Forelimb muscle (tissue), 1 donor: Measurements from ENCODE around the gene GRHL1. TPM values are rescaled to one million over a fixed set of nuclear protein-coding genes. Genes with fewer than 3 reads are reported as not detected.
"Not testable (repeated sequence)": the region's sequence is repeated elsewhere in the genome, so short reads cannot be mapped to it uniquely, and the experiment has no call there.

Experiments
- DNase-seq: peaks from one replicate; pipeline ENCODE4 v3.0.0-alpha.2; 2013; ENCODE audit warnings: low read depth
- polyA plus RNA-seq: library from polyadenylated mRNA; unstranded; fragments of 120-200 nt; gene quantifications from one replicate; pipeline ENCODE4 v1.2.1, GENCODE V29; 2013; ENCODE audit not compliant: insufficient read length

Gene GRHL1
- polyA plus RNA-seq, 1 donor = 0.83 TPM

DNA sequence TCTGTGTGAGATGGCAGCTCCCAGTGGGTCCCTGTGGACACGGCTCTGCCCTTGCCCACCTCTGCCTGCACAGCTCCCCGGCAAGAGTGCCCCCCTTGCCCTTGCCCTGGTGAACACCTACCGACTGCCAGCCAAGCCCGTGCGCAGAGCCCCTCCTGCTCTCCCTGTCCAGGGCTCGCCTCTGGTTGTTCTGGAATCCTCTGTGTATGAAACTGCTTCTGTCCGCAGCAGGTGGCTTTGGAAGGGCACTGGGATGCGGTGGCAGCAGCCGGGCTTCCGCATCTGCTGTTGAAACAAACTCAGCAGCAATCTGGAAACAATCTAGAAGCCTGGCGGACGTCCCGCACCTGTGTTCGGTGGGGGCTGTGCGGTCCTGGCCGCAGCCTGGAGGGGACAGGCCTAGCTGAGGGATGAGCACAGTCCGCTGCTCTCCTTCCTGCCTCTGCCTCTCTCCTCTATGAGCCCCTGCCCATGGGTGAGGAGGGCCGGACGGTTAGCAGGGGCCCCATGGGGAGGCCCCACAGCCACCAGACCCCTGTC is 57.8 kb downstream of the GRHL1 start:
- no peak for DNase-seq

DNA sequence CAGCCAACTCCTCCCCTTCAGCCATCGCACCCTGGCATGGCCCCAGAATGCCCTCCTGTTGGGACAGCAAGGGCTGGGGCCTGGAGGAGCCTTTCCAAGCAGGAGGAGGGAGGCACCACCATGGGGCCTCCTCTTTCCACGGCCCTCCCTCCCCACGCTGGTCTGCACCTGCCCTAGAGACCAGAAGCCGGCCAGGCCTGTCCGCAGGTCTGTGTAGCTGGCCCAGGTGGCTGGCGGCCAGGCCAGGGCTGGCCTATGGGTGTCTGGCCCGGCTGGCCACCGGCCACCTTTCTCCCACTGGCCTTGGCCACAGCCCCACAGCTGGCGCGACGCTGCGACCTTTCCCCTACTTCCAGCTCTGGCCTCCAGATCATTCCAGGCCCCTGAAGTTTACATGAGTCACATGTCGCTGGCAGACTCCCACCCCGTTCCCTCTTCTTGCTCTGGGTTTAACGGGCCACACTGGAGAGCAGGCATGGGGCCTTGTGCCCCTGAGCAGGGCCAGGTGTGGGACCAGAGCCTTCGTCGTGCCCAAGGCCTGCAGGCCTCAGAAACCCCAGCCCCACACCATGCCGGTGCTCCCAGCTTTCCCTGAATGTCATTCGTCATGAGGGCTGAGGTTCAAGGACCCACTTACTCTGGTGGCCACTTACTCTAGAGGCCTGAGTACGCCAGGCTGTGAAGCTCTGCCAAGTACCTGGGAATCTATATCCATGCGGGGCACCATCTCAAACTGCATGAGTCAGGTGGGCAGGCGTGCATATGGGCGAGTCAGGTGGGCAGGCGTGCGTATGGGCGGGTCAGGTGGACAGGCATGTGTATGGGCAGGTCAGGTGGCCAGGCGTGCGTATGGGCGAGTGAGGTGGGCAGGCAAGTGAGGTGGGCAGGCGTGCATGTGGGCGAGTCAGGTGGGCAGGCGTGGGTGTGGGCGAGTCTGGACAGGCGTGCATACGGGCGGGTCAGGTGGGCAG is 58.6 kb downstream of the GRHL1 start:
- no peak for DNase-seq

GRCh38 chr2:10010861-10011605 is 59.5 kb downstream of the GRHL1 start:
- not testable (repeated sequence) for DNase-seq

- DNase-seq = not testable (repeated sequence)
Measured at GRCh38 chr2:10011606-10012325, 60.3 kb downstream of the GRHL1 start.

GRCh38 chr2:10012366-10012962 is 61.0 kb downstream of the GRHL1 start:
- DNase-seq = not testable (repeated sequence)

DNA sequence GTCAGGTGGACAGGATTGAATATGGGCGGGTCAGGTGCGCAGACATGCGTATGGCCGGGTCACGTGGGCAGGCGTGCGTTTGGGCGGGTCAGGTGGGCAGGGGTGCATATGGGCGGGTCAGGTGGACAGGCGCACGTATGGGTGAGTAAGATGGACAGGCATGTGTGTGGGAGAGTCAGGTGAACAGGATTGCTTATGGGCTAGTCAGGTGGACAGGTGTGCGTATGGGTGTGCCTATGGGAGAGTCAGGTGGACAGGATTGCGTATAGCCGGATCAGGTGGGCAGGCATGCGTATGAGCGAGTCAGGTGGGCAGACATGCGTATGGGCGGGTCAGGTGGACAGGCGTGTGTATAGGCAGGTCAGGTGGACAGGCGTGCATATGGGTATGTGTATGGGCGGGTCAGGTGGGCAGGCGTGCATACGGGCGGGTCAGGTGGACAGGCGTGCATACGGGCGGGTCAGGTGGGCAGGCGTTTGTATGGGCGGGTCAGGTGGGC is 61.5 kb downstream of the GRHL1 start:
- DNase-seq = no peak

GRCh38 chr2:10013651-10014417 is 62.3 kb downstream of the GRHL1 start:
- not testable (repeated sequence) for DNase-seq

GRCh38 chr2:10014418-10015190 is 63.1 kb downstream of the GRHL1 start:
- no peak for DNase-seq

DNA sequence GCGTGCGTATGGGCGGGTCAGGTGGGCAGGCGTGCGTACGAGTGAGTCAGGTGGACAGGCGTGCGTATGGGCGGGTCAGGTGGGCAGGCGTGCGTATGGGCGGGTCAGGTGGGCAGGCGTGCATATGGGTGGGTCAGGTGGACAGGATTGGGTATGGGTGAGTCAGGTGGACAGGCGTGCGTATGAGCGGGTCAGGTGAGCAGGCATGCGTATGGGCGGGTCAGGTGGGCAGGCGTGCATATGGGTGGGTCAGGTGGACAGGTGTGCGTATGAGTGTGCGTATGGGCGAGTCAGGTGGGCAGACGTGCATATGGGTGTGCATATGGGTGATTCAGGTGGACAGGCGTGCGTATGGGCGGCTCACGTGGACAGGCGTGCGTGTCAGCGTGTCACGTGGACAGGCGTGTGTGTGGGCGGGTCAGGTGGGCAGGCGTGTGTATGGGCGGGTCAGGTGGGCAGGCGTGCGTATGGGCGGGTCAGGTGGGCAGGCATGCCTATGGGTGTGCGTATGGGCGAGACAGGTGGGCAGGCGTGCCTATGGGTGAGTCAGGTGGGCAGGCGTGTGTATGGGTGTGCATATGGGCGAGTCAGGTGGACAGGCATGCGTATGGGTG is 64.0 kb downstream of the GRHL1 start:
- not testable (repeated sequence) for DNase-seq

GRCh38 chr2:10016001-10016801 is 64.7 kb downstream of the GRHL1 start:
- DNase-seq = no peak

DNA sequence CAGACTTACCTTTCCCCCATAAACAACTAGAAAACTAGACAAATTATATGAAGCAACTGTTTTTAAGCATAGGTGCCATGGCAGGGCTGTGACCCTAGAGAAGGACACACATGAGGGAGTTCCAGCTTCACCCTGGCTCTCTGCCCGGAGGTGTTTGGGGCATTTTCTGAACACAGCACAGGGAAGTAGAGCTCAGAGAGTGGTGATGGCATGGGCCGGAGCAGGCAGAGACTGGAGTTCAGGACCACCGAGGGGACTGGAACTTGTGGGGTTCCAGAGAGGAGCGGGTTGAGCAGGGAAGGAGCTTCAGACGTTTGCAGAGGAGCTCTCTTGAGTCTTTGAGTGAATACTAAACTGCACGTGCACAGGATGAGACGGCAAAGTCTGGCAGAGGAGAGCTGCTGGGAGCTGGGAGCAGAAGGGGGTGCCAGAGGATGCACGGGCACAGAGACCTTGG is 65.3 kb downstream of the GRHL1 start:
- no peak for DNase-seq

DNA sequence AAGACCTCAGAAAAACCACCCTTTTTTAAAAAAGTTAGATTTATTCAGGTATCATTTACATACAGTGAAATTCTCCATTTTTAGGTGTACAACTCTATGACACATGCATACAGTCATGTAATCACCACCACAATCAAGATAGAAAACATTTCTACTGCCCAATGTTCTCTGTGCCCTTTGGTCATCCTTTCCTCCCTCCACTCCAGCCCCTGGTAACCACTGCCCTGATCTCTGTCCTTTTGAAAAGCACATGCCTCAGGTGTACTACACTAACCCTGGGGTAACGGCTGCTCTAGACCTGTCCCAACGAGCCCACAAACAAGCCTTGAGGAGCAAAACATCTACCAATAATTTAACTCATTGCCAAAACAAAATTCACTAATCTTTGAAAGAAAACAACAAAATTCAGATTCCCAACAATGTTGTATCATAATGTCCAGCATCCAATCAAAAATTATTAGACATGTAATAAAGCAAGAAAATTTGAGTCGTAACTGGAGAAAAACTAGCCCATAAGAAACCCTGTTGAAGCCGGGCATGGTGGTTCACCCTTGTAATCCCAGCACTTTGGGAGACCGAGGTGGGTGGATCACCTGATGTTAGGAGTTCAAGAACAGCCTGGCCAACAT is 65.9 kb downstream of the GRHL1 start:
- no peak for DNase-seq

GRCh38 chr2:10019174-10019573 is 67.7 kb downstream of the GRHL1 start:
- DNase-seq = no peak

DNA sequence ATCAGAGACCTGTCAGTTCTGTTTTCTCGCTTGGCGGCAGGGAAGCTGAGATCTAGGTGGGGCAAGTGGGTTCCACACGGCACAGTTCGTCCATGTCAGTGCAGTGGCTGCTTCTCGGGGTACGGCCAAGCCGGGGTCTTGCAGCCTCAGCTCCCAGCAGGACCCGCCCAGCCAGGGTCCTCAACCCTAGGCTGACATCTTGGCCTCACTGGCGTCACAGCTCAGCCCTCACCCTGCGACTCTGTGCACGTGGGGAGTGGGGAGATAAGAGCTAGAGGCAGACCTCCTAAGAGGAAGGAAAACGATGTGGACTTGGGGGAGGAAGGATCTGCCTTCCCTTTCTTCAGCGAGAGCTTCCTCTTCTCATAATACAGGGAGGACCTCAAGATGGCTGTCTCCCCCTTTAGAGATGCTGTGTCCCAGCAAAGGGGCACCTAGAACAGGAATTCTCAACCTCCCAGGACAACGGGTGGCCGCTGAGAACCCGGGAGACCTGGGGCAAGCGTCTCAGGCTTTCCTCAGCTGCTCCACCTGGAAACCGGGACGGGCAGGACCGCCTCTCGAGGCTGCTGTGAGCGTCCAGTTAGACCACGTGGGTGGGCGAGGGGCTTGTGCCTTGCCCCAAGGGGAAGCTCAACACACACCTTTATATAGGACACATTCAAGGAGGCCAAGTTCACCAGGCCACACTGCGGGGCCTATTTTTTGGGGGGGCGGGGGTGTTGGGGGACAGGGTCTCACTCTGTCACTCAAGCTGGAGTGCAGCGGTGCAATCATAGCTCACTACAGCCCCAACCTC is 68.3 kb downstream of the GRHL1 start:
- no peak for DNase-seq

GRCh38 chr2:10022041-10022421 is 70.5 kb downstream of the GRHL1 start:
- no peak for DNase-seq

GRCh38 chr2:10022445-10022844 is 71.0 kb downstream of the GRHL1 start:
- DNase-seq = no peak
